Esophagus squamous epithelium (tissue), 4 donors: ENCODE measurements around the gene ASGR1.

ENCODE experiments used
- CTCF ChIP-seq, 6 experiments: fragments of 450-650 bp in 4 of 6; fragments of 200-600 bp in 2 of 6; sonication (generic) in 2 of 6; IDR thresholded peaks; one replicate each; pipeline ENCODE4 v1.5.1; 2016 to 2019; ENCODE audit warnings: antibody characterized with exemption in 6 of 6, mild to moderate bottlenecking in 4 of 6, moderate library complexity in 4 of 6
- POLR2A ChIP-seq, 4 donors: fragments of 450-650 bp; IDR thresholded peaks; one replicate each; pipeline ENCODE4 v1.6.1; 2017; ENCODE audit warnings: antibody characterized with exemption in 4 of 4, mild to moderate bottlenecking in 4 of 4, moderate library complexity in 3 of 4

GRCh38 chr17:7203391-7203790 lies 24.2 kb upstream of the ASGR1 start:
- TF ChIP-seq POLR2A (IDR thresholded peaks at IDR 0.05) (no peak), CTCF (IDR thresholded peaks at IDR 0.05) (no peak)
